ENCODE data around the gene ADNP.
"Not testable (repeated sequence)": the region's sequence is repeated elsewhere in the genome, so short reads cannot be mapped to it uniquely, and the experiment has no call there.

Gene ADNP

GRCh38 chr20:50931306-50932015 lies at the start of gene ADNP:
Gene ADNP (minus strand): TSS chr20:50931437. CDS start chr20:50903996, 27,441 bp downstream.
- DNase-seq: peak; percentile 91

- DNase-seq: no peak
These were observed 48.9 kb upstream of the ADNP start for GRCh38 chr20:50980071-50980681.

- not testable (repeated sequence) for DNase-seq
These were observed 47.3 kb upstream of the ADNP start for GRCh38 chr20:50978533-50978932.

GRCh38 chr20:50977066-50978021 lies 46.1 kb upstream of the ADNP start:
- DNase-seq: no peak

GRCh38 chr20:50975701-50976330 lies 44.6 kb upstream of the ADNP start:
- no peak for DNase-seq

- no peak for DNase-seq
These were observed 38.7 kb upstream of the ADNP start for GRCh38 chr20:50969912-50970311.

- no peak for DNase-seq
These were observed 38.2 kb upstream of the ADNP start for GRCh38 chr20:50969435-50969834.

GRCh38 chr20:50968289-50968688 lies 37.1 kb upstream of the ADNP start:
- no peak for DNase-seq

- no peak for DNase-seq
These were observed 36.3 kb upstream of the ADNP start for GRCh38 chr20:50967586-50967985.

- DNase-seq: no peak
These were observed 28.4 kb upstream of the ADNP start for GRCh38 chr20:50959543-50960126.

GRCh38 chr20:50958615-50959542 lies 27.6 kb upstream of the ADNP start, which contains the start of gene MOCS3:
Gene MOCS3 (plus strand): TSS chr20:50958818. CDS start chr20:50958843, 25 bp downstream.
- peak; percentile 87 for DNase-seq

- peak; percentile 86 for DNase-seq
These were observed 26.8 kb upstream of the ADNP start, which contains the start of gene DPM1 for GRCh38 chr20:50957798-50958614. Gene DPM1 (minus strand): TSS chr20:50958532. CDS start chr20:50958523, 9 bp downstream.

- DNase-seq: no peak
These were observed 26.0 kb upstream of the ADNP start for GRCh38 chr20:50957276-50957675.

GRCh38 chr20:50953821-50954220 lies 22.6 kb upstream of the ADNP start:
- DNase-seq: no peak

GRCh38 chr20:50953196-50953595 lies 22.0 kb upstream of the ADNP start:
- no peak for DNase-seq

GRCh38 chr20:50948132-50948785 lies 17.0 kb upstream of the ADNP start:
- no peak for DNase-seq

GRCh38 chr20:50943069-50943468 lies 11.8 kb upstream of the ADNP start:
- DNase-seq: no peak

GRCh38 chr20:50933589-50933988 lies 2.4 kb upstream of the ADNP start:
- DNase-seq: no peak

- no peak for DNase-seq
These were observed 1.5 kb upstream of the ADNP start for GRCh38 chr20:50932691-50933280.

All from CD4-positive, alpha-beta T cell treated with Interleukin-4 for 4 hours (primary cell).